ENCODE results near the gene BNC1.

DNA sequence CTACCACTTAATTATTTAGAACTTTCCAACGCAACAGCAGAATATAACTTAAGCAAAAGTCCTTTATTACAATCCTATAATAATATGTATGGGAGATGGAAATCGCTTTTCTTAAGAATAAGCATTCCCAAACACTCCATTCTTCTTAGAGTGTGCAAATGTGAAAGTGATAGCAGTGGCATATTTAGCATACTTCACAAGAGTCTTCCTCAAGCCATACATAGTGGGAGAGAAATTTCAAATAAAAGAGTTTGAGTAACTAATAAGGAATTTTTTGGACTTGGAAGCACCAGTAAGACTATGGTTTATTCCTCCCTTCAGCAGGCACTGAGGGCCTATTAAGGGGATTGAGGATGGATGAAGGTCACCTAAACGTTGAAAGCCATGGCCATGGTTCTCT is 22.1 kb upstream of the BNC1 start:
- no peak for TF ChIP-seq EZH2 (IDR thresholded peaks at IDR 0.05)
- TF ChIP-seq POLR2AphosphoS5 (IDR thresholded peaks at IDR 0.05; ENCODE audit: borderline replicate concordance, low read depth, low read length): no peak
